KG1 (cell line): ENCODE results near the gene CPN1.
"Not testable (repeated sequence)": the region's sequence is repeated elsewhere in the genome, so short reads cannot be mapped to it uniquely, and the experiment has no call there.

Experiments used
- DNase-seq: peaks from one replicate; lab custom pipeline; 2025; lab: John Stamatoyannopoulos, UW

CPN1 gene

DNA sequence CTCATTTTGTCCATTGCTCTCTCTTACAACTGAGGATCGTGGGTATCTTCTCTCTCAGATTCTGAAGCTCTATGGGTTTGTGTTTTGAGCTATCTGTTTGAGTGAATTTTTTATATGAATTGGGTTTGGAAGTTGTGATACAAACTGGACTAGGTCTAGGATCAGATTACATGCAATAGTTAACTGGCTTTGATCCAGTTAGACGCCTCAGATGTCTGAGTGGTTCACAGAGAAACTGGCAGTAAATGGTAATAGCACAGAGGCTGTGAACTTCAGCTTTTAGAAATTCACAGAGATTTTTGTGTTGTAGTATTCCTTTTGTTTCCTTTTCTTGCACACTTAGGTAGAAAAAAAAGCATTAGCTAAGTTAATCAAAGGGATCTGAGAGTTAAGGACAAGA lies 59.3 kb downstream of the CPN1 start:
- DNase-seq, result no peak

DNA sequence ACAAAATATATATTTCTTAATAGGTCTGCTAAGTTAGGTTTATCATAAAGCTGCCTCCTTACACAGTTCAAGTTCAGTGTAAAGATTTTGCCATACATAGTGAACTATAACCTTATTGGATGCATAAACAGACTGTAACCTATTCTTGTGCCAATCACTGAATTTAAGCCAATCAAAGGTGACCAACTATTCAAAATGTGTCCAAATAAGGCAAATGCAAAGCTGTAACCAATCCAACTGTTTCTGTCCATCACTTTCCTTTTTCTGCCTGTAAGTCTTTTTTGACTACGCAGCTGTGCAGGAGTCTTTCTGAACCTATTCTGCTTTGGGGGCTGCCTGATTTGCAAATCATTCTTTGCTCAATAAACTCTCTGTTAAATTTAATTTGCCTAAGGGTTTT lies 60.3 kb downstream of the CPN1 start:
- DNase-seq, result no peak

GRCh38 chr10:100020886-100021253 lies 60.8 kb downstream of the CPN1 start:
- DNase-seq, result no peak

DNA sequence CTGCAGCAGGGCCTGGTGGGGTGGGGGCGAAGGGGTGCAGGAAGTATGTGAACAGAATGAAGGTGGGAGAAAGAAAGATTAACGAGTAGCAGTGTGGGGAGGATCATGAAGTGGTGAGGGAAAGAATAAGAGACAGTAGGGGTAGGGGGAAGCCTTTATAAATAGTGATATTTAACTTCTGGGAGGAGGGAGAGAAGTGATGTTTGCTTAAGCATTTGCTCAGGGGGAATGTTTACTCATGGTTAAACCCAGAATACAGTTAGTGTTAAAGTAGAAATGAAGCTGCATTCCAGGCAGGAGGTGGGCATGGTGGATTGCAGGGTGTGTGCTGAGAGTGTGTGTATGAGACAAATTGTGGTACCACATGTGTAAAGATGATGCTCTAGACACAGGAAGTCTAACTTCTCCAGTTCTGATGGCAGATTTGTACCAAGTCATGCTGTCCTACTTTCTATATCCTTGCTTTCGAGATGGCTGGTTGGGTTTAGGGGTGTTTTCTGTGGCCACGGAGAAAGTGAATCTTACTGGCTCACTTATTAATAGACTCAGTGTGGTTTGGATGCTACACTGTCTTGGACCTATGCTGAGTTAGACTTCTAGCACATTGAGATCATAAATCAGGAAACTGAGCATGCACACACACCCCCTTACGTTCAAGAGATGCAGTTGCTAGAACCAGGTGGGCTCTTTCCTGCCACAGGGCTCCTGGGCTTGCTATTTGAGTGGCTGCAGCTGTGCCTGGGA lies 61.4 kb downstream of the CPN1 start:
- no peak for DNase-seq

GRCh38 chr10:100019787-100020141 lies 61.9 kb downstream of the CPN1 start:
- no peak for DNase-seq

- DNase-seq, result no peak
Observed at GRCh38 chr10:100014071-100014762, 67.5 kb downstream of the CPN1 start.

- no peak for DNase-seq
Observed at GRCh38 chr10:100013621-100014020, 68.0 kb downstream of the CPN1 start.

DNA sequence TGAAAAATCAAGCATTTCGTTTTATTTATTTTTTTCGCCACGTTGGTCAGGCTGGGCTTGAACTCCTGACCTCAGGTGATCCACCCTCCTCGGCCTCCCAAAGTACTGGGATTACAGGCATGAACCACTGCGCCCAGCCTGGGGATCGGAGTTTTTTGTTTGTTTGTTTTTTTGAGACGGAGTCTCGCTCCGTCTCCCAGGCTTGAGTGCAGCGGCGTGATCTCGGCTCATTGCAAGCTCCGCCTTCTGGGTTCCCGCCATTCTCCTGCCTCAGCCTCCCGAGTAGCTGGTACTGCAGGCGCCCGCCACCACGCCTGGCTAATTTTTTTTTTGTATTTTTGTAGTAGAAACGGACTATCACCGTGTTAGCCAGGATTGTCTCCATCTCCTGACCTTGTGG lies 69.8 kb downstream of the CPN1 start:
- not testable (repeated sequence) for DNase-seq

- peak; percentile 60 for DNase-seq
Observed at GRCh38 chr10:100009793-100010676, 71.6 kb downstream of the CPN1 start, which contains the start of gene DNMBP. TSS of gene DNMBP (minus strand) at chr10:100009947. CDS start at chr10:99972124, 37,823 bp downstream.

GRCh38 chr10:100009283-100009792 lies 72.3 kb downstream of the CPN1 start:
- DNase-seq, result no peak

DNA sequence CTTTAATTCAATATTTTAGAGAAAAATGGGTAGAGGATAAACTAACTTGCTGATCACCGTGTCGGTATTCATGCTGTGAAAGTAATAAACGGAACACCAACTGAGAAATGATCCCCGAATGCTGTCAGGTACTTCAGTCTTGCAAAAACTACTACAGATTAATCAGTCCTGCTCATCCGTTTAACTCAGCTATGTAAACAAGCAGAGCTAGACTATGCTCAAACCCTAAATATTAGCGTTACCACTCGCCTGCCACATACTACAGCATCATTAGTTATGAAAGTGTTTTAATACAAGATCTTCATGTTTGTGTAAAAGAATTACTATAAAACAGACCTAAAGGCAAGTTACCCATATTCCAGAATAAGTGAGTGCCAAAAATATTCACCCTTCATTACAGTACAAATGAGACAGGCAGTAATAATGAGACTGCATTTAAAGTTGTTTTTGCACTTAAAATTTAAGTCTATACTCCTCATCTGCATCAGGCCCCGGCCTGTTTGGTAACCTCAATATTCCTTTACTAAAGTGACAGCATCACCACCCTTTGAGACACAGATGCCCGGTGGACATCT lies 72.9 kb downstream of the CPN1 start:
- no peak for DNase-seq

DNA sequence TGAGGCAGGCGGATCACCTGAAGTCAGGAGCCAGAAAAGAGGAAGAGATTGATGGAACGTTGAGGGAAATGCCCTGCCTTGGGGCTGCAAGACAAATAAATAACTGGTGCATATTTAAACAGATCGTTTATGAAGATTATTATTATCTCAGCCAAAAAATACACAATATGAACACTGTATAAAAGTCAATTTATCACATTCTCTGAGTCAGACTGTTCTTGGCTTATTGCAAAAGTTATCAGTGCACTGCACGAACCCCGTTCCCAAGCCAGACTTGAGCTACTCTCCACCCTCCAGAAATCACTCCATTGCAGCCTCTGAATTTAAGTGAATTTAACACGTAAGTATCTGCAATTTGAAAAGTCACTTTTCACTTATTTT lies 73.5 kb downstream of the CPN1 start:
- DNase-seq, result no peak

- no peak for DNase-seq
Observed at GRCh38 chr10:100007231-100008141, 74.2 kb downstream of the CPN1 start.

DNA sequence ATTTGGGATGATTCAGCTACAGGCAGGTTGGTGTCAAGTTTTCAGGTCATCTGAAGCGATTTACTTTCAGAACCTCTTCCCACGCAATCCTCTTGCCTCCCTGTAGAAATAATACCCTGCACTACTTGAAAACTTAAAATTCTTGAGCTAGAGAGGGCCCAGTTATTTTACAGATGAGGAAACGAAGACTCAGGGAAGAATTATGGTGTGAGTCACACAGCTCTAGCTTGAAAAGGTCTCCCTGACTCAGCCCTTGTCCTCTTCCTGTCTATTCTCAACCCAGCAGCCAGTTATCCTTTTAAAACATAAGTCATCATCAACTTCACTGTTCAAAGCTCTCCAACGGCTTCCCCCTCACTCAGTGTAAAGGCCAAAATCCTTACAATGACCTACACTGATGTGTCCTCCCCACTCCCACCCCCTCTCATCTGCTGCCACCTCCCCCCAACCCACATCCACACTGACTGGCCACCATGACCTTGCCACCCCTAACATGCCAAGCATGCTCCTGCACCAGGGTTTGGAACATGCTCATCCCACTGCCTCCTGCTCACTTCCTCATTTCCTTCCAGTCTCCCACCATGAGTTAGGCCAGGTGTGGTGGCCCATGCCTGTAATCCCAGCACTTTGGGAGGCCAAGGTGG lies 75.3 kb downstream of the CPN1 start:
- no peak for DNase-seq

DNA sequence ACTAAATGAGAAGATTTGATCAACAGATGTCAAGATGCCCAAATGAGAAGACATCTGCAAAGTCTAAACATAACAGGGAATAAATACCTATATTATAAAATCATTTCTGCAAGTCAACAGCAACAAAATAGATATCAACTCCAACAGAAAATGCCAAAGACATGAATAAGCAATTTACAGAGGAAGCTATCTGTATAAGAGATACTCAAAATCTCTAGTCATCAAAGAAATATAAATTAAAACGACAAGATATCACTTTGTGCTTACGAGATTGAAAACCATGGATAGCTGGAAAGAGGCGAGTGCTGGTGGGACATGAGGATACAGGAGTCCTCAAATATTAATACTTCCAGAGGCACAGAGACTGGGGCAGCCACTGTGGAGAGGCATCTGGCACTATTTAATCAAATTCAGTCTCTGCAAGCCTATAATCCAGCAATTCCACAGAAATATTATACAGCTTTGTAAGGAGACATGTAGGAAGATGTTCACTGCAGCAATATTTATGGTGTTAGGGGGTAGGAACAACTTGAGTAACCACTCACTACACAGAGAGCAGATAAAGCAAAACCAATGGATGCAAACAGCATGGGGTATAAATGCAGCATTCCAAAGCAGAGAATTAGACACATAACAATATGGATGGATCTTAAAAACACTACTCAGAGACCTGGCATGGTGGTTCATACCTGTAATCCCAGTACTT lies 76.7 kb downstream of the CPN1 start:
- no peak for DNase-seq

DNA sequence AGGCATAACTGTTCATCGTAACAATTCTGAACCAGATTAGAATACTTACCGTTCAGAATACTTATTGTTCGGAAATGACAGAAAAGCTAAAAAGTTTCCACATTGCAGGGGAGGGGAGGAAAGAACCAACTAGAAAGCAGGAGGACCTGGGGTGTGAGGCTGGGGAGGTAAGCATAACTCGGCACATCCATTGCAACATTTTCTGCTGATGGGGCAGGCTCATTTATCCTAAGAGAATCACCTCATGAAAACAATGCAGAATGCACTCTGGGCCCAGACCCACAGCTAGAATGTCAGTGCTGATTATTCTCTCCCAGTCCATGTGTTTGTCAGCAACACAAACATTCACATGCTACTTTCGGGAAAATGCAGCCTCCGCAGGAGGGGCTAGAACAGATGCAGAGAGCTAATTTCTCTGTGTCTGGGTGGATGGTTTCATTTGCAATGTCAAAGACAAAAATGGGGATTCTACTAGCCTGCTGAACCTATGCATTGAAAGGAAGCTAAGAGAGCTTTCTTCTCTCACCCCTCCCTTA lies 81.5 kb downstream of the CPN1 start:
- DNase-seq, result no peak

DNA sequence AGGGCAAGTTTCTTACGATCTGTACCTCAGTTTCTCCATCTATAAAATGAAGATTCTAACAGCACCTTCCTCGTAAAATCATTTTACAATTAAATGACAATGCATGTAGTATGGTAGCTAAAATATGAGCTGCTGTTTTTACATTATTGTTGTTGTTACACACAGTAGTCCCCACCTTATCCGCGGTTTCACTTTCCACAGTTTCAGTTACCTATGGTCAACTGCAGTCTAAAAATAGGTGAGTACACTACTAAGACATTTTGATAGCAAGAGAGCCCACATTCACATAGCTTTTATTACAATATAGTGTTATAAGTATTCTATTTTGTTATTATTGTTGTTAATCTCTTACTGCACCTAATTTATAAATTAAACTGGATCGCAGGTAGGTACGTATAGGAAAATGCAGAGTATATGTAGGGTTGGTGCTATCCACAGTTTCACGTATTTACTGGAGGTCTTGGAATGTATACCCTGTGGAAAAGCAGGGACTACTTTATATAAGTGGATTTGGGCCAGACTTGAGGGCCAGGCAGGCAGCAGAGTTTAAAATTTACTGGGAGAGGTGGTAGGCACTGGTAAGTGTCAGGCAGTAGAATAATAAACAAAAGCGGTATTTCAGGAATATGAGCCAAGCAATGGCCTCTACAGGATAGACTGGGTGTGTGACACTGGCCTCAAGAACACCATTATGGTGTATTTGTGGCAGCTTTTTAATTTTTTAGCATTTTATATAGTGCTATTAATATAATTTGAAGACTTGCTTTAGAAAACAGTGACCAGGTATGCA lies 82.2 kb downstream of the CPN1 start:
- no peak for DNase-seq

GRCh38 chr10:99998889-99999288 lies 82.8 kb downstream of the CPN1 start:
- DNase-seq, result no peak
